Hepatic stellate cell (primary cell): Measurements from ENCODE around the gene CDC5L.
"Not testable (repeated sequence)": the region's sequence is repeated elsewhere in the genome, so short reads cannot be mapped to it uniquely, and the experiment has no call there.

Experiments
- DNase-seq: peaks from one replicate; pipeline ENCODE4 v3.0.0; 2011; ENCODE audit warnings: low spot score

CDC5L gene

GRCh38 chr6:44415873-44416502 is 28.5 kb downstream of the CDC5L start:
- peak; percentile 27 for DNase-seq

DNA sequence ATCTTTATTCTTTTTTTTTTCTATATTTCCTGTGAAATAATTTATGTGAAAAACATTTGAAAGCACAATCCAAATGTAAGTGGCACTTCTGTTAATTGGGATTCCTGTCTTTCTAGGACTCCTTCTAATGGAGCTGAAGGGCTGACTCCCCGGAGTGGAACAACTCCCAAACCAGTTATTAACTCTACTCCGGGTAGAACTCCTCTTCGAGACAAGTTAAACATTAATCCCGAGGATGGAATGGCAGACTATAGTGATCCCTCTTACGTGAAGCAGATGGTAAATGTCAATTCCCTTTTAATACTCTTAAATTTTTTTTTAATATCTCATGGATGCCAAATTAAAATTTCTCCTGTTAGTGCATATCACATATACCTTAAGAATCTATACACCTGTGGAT is 35.0 kb downstream of the CDC5L start:
- DNase-seq: no peak

GRCh38 chr6:44423306-44423705 is 35.8 kb downstream of the CDC5L start:
- no peak for DNase-seq

DNA sequence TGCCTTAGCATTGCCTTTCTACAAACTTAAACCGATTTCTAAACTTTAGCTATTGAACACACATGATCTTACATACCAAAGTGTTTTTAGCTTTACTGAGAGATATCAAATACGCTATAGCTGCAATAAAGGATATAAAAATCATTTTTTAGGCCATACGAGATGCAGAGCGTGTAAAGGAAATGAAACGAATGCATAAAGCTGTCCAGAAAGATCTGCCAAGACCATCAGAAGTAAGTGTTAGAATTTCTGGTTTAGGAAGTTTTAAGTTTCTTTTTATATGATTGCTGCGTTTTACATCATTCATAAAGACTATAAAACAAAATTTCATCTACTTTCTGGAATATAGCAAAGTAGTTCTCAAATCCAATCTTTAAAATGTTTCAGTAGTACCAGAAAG is 38.4 kb downstream of the CDC5L start:
- DNase-seq: no peak

DNA sequence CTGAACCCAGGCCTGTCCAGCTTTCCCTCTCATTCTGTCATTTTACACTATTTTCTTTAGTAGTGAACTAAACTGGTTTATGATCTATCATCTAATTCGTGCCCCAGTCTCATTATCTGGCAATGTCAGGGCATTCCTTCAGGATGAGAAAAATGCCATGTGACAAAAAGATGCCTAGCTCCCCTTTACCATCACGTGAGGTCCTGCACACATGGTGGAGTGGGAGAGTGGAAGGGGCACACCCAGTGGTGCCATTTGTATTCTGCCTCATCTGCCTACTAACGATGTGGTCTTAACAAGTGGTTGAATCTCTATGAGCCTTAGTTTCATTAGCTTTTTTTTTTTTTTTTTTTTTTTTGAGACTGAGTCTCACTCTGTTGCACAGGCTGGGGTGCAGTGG is 41.2 kb downstream of the CDC5L start:
- no peak for DNase-seq

DNA sequence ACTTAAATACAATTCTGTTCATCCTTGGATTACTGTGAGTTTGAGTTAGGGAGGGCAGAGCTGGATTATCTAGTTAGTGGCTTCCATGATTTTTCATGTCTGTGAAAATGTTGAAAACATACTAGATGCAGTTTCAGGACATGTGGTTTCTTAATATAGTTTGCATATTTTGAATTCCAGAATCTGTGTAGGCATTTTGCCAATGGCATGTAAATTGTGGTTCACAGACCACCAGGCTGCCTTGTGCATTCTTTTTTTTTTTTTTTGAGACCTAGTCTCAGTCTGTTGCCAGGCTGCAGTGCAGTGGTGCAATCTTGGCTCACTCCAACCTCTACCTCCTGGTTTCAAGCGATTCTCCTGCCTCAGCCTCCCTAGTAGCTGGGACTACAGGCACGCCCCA is 42.8 kb downstream of the CDC5L start:
- no peak for DNase-seq

GRCh38 chr6:44431118-44431725 is 43.7 kb downstream of the CDC5L start:
- DNase-seq: no peak

DNA sequence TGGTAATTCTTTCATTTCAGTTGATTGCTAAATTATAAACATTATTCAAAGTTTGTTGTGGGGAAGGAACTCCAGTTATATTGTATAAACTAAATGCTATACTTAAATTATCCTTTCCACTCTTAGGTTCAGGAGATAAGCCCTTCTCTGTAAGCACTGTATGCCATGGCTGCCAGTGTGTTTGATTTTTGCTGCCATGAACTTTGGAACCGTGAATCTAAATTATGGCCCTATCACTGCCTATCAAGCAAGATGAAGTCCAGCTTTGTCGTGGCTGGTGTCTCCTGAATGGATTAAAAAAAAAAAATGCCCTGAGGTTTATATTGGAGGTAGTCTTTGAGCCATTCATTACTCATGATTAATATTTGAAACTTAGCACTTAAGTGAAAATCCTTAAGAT is 44.7 kb downstream of the CDC5L start:
- no peak for DNase-seq

- no peak for DNase-seq
Observed at GRCh38 chr6:44432726-44433125, 45.2 kb downstream of the CDC5L start.

- no peak for DNase-seq
Observed at GRCh38 chr6:44435500-44435899, 48.0 kb downstream of the CDC5L start.

GRCh38 chr6:44438827-44439226 is 51.3 kb downstream of the CDC5L start:
- DNase-seq: no peak

- DNase-seq: no peak
Observed at GRCh38 chr6:44439270-44440045, 52.0 kb downstream of the CDC5L start.

DNA sequence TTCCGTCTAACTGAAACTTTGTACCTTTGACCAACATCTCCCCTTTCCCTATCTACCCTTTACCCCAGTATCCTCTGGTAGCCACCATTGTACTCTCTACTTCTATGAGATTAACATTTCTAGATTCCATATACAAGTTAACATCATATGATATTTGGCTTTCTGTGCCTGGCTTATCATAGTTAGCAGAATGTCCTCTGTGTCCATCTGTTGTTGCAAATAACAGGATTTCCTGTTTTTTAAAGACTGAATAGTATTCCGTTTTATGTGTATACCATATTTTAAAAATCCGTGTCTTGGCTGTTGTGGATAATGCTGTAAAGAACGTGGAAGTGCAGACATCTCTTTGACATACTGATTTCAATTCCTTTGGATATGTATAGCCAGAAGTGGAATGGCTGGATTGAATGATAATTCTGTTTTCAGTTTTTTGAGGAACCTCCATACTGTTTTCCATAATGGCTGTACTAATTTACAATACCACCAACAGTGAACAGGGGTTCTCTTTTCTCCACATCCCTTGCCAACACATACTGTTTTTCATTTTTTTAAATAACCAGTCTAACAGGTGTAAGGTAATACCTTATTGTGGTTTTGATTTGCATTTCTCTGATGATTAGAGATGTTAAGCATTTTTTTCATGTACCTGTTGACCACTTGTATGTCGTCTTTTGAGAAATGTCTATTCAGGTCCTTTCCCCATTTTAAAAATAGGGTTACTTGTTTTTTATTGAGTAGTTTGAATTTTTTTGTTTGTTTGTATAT is 53.8 kb downstream of the CDC5L start:
- DNase-seq: no peak

DNA sequence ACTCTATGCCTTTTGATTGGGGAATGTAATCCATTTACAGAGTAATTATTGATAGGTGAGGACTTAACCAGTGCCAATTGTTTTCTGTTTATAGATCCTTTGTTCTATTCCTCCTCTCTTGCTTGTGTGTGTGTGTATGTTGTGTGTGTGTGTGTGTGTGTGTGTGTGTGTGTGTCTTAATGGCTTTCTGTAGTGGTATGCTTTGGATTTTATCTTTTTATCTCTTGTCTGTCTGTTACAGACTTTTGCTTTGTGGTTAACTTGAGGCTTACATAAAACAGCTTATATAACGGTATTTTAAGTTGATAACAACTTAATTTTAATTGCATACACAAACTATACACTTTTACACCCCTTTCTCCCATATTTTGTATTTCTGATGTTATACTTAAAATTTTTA is 54.7 kb downstream of the CDC5L start:
- no peak for DNase-seq

DNA sequence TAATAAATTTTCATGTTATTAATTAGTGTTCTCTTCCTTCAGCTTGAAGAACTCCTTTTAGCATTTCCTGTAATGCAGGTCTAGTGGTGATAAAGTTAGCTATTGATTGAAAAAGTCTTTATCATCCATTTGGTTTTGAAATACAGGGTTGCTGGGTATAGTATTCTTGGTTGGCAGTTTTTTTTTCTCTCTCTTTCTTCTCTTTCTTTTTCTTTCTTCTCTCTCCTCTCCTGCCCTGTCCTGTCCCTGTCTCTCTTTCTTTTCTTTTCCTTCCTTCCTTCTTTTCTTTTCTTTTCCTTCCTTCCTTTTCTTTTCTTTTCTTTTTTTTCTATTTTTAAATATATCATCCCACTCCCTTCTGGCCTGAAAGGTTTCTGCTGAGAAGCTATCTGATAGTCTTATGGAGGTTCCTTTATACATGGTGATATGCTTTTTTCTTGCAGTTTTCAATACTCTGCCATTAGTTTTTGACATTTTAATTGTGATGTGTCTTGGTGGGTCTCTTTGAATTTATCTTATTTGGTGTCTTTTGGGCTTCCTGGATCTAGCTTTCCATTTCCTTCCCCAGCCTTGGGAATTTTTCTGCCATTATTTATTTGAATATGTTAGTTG is 55.4 kb downstream of the CDC5L start:
- no peak for DNase-seq

- DNase-seq: no peak
Observed at GRCh38 chr6:44444853-44445252, 57.3 kb downstream of the CDC5L start.

DNA sequence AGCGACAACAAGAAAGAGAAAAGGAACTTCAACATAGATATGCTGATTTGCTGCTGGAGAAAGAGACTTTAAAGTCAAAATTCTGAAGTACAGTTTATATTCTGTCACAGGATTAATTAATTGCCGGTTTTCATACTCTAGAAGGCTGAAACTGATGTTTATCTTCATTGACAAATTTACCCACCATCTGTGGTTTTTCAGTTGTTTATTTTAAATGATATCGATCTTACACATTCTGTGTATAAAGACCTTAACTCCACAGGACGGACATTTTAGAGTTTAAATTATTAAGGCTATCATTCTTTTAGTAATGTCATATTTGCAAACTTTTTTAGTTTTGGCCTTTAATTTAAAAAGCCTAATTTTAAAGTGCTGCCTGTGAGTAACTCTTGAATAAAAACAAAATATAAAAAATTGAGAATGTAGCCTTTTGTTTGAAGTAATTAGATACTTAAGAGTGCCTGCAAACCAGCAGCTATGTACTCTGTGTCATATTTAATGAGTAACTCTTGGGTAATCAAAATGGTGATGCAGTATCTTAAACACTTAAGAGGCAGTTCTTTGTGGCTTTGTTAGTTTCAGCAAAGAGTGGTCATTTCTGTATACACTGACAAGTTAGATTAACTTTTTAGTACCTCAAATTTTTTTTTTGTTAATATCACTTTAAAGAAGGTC is 59.3 kb downstream of the CDC5L start:
- no peak for DNase-seq

DNA sequence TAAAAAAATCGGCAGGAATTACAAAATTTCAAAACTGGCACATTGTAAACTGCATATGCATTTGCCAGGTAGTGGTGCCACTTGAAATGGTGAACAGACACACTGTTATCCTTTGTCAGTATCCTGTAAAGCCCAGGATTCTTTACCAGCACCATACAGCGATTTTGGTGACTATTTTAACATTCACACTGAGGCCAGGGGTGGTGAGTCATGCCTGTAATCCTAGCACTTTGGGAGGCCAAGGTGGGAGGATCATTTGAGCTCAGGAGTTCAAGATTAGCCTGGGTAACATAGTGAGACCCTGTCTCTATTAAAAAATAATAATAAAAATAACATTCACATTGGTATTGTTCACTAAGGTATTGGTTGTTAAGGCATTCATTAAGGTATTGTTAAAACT is 61.7 kb downstream of the CDC5L start:
- DNase-seq: not testable (repeated sequence)

GRCh38 chr6:44451803-44452695 is 64.5 kb downstream of the CDC5L start:
- no peak for DNase-seq

DNA sequence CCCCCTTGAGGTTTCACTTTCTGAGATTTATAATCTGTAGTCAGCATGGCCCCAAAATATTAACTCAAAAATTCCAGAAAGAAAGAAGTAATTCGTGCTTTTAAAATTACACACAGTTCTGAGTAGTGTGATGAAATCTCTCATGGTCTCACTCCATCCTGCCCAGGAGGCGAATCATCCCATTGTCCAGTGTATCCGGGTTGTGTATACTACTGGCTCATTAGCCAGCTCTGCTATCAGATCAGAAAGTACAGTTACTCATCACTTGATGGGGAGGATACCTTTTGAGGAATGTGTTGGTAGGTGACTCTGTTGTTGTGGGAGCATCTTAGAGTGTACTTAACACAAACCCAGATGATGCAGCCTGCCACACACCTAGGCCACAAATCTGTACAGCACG is 65.2 kb downstream of the CDC5L start:
- no peak for DNase-seq

DNA sequence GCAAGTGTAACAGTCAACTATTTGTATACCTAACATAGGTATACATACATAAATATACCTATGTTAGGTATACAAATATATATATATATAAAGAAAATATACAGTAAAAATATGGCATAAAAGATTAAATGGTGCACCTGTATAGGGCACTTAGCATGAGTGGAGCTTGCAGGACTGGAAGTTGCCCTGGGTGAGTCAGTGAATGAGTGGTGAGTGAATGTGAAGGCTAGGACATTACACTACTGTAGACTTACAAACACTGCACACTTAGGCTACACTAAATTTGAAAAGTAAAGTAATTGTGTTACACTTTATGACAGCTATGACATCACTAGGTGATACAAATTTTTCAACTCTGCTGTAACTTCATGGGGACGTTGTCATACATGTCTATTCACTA is 65.6 kb downstream of the CDC5L start:
- DNase-seq: no peak
